HepG2 (cell line): ENCODE results near the gene PTMA. TPM values are rescaled to one million over a fixed set of nuclear protein-coding genes. Genes with fewer than 3 reads are reported as not detected.
A peak's percentile ranks its signal among the peaks of the same experiment; 100 is the strongest.

Experiments used
- ELF4 ChIP-seq: sonication (generic); formaldehyde crosslinking; IDR thresholded peaks from 2 replicates; pipeline ENCODE4 v1.5.0; 2020; ENCODE audit warnings: missing genetic modification reagents, mild to moderate bottlenecking, moderate library complexity, borderline replicate concordance
- GTF3A ChIP-seq: sonication (generic); formaldehyde crosslinking; conservative IDR thresholded peaks from 2 replicates; pipeline ENCODE4 v1.4.0; 2020; ENCODE audit warnings: mild to moderate bottlenecking, missing genetic modification reagents
- HHEX ChIP-seq: IDR thresholded peaks from 2 replicates; pipeline ENCODE4 v1.6.1; 2016; ENCODE audit warnings: control low read depth
- RBFOX2 ChIP-seq: fragments of 200-400 bp; formaldehyde crosslinking; IDR thresholded peaks from 2 replicates; pipeline ENCODE4 v1.6.1; 2017; ENCODE audit warnings: low read depth, mild to moderate bottlenecking, low read length
- RBM22 ChIP-seq: fragments of 200-400 bp; formaldehyde crosslinking; optimal IDR thresholded peaks from 2 replicates; pipeline ENCODE3; 2017; ENCODE audit warnings: mild to moderate bottlenecking, low read length, moderate library complexity
- ZFP1 ChIP-seq: IDR thresholded peaks from 2 replicates; pipeline ENCODE4 v1.6.1; 2016
- ZNF557 ChIP-seq: sonication (generic); formaldehyde crosslinking; IDR thresholded peaks from 2 replicates; pipeline ENCODE4 v1.4.0; 2020; ENCODE audit warnings: missing genetic modification reagents
- polyA plus RNA-seq, 8 experiments: library from polyadenylated mRNA; depleted of rRNA in 3 of 8; stranded (reverse) in 7 of 8; unstranded in 1 of 8; fragments of >200 nt; fragmentation: Illumina TruSeq in 4 of 8; extraction: Trizol in 4 of 8; gene quantifications; 2 replicates each; pipeline versions ENCODE4 v1.2.1 to v1.2.3, GENCODE V29; 2011 to 2016; ENCODE audit warnings: low read depth in 4 of 8, missing spikeins in 1 of 8, mixed read lengths in 1 of 8; ENCODE audit not compliant: insufficient read depth in 1 of 8
- total RNA-seq, 5 experiments: library from RNA; depleted of rRNA; stranded (reverse); fragments of >200 nt; fragmentation: Illumina TruSeq; extraction: Trizol; gene quantifications; 2 replicates each; pipeline ENCODE4 v1.2.3, GENCODE V29; 2016; ENCODE audit warnings: low read depth in 1 of 5
- TF ChIP-seq, protein P1 (sequence below): sonication (generic); formaldehyde crosslinking; IDR thresholded peaks from 2 replicates; pipeline ENCODE4 v1.4.0; 2020; ENCODE audit warnings: missing genetic modification reagents
- TF ChIP-seq, protein P2 (sequence below): sonication (generic); formaldehyde crosslinking; IDR thresholded peaks from 2 replicates; pipeline ENCODE4 v1.8.1; 2022; ENCODE audit warnings: low read depth, mild to moderate bottlenecking, missing genetic modification reagents
- TF ChIP-seq, protein P3 (sequence below): sonication (generic); formaldehyde crosslinking; conservative IDR thresholded peaks from 2 replicates; pipeline ENCODE4 v1.8.0; 2022; ENCODE audit warnings: low read depth, missing genetic modification reagents
- TF ChIP-seq, protein P4 (sequence below): sonication (generic); formaldehyde crosslinking; IDR thresholded peaks from 2 replicates; pipeline ENCODE4 v1.4.0; 2020; ENCODE audit warnings: missing genetic modification reagents, low read depth, mild to moderate bottlenecking, borderline replicate concordance
- TF ChIP-seq, protein P5 (sequence below): sonication (generic); formaldehyde crosslinking; IDR thresholded peaks from 2 replicates; pipeline ENCODE4 v1.8.0; 2023; ENCODE audit warnings: mild to moderate bottlenecking, missing genetic modification reagents
- TF ChIP-seq, protein P6 (sequence below): sonication (generic); formaldehyde crosslinking; IDR thresholded peaks from 2 replicates; pipeline ENCODE4 v1.4.0; 2020; ENCODE audit warnings: mild to moderate bottlenecking, low read depth, missing genetic modification reagents

The PTMA gene
- total and polyA plus RNA-seq, 2 of the 13 experiments (the other 11 are each of a cell fraction or from before 2014, with no cell fraction given), result 190 to 1,086 TPM

DNA sequence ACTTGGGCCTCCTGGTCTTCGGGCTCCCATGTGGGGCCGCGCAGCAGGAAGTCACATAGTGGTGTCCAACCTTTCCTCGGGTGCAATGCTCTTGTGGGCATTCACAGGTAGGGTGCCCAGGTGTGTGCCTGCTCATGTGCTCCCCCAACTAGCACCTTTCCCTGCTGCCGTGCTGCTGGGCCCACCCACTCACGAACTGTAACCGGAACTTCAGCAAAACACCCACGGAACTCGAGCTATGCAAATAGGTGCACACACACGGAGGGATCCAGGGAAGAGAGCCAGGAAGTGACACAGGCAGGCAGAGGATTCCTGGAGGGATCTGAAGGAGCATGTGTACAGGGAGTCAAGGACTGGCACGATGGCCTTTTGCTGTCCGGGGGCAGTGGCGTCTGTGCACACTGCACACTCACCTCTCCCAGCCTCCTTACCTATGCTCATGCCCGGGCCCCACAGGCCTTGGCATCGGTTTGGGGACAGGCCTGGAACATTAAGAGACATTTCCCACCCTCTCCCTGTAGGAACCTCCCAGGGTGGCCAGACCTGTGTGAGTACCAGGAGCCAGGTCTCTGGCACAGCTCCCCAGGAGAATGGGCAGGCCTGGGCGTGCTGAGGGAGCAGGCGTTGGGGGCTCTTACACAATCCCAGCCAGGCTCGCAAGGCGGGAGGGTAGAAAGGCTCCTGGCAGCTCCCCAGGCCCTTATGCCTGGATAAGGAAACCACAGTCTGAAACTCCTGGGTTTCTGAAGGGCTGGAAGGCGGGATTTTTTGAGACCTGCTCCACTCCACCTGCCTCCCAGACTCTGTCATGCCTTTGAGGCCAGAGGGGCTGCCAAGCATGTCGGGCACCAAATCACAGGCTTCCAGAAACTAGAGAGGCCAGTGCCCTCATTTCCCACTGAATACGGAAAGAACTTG is 6.6 kb upstream of the PTMA start (continued):
- TF ChIP-seq, protein P1, sequence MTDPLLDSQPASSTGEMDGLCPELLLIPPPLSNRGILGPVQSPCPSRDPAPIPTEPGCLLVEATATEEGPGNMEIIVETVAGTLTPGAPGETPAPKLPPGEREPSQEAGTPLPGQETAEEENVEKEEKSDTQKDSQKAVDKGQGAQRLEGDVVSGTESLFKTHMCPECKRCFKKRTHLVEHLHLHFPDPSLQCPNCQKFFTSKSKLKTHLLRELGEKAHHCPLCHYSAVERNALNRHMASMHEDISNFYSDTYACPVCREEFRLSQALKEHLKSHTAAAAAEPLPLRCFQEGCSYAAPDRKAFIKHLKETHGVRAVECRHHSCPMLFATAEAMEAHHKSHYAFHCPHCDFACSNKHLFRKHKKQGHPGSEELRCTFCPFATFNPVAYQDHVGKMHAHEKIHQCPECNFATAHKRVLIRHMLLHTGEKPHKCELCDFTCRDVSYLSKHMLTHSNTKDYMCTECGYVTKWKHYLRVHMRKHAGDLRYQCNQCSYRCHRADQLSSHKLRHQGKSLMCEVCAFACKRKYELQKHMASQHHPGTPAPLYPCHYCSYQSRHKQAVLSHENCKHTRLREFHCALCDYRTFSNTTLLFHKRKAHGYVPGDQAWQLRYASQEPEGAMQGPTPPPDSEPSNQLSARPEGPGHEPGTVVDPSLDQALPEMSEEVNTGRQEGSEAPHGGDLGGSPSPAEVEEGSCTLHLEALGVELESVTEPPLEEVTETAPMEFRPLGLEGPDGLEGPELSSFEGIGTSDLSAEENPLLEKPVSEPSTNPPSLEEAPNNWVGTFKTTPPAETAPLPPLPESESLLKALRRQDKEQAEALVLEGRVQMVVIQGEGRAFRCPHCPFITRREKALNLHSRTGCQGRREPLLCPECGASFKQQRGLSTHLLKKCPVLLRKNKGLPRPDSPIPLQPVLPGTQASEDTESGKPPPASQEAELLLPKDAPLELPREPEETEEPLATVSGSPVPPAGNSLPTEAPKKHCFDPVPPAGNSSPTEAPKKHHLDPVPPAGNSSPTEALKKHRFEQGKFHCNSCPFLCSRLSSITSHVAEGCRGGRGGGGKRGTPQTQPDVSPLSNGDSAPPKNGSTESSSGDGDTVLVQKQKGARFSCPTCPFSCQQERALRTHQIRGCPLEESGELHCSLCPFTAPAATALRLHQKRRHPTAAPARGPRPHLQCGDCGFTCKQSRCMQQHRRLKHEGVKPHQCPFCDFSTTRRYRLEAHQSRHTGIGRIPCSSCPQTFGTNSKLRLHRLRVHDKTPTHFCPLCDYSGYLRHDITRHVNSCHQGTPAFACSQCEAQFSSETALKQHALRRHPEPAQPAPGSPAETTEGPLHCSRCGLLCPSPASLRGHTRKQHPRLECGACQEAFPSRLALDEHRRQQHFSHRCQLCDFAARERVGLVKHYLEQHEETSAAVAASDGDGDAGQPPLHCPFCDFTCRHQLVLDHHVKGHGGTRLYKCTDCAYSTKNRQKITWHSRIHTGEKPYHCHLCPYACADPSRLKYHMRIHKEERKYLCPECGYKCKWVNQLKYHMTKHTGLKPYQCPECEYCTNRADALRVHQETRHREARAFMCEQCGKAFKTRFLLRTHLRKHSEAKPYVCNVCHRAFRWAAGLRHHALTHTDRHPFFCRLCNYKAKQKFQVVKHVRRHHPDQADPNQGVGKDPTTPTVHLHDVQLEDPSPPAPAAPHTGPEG, result peak; percentile 63; the same call in 1 of the 2 replicates
- TF ChIP-seq, protein P2, sequence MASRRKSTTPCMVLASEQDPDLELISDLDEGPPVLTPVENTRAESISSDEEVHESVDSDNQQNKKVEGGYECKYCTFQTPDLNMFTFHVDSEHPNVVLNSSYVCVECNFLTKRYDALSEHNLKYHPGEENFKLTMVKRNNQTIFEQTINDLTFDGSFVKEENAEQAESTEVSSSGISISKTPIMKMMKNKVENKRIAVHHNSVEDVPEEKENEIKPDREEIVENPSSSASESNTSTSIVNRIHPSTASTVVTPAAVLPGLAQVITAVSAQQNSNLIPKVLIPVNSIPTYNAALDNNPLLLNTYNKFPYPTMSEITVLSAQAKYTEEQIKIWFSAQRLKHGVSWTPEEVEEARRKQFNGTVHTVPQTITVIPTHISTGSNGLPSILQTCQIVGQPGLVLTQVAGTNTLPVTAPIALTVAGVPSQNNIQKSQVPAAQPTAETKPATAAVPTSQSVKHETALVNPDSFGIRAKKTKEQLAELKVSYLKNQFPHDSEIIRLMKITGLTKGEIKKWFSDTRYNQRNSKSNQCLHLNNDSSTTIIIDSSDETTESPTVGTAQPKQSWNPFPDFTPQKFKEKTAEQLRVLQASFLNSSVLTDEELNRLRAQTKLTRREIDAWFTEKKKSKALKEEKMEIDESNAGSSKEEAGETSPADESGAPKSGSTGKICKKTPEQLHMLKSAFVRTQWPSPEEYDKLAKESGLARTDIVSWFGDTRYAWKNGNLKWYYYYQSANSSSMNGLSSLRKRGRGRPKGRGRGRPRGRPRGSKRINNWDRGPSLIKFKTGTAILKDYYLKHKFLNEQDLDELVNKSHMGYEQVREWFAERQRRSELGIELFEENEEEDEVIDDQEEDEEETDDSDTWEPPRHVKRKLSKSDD (CRISPR knock-in tag), result 0 out of 2 replicates have a peak, but pooled peaks have one; percentile 44
- TF ChIP-seq, protein P3, sequence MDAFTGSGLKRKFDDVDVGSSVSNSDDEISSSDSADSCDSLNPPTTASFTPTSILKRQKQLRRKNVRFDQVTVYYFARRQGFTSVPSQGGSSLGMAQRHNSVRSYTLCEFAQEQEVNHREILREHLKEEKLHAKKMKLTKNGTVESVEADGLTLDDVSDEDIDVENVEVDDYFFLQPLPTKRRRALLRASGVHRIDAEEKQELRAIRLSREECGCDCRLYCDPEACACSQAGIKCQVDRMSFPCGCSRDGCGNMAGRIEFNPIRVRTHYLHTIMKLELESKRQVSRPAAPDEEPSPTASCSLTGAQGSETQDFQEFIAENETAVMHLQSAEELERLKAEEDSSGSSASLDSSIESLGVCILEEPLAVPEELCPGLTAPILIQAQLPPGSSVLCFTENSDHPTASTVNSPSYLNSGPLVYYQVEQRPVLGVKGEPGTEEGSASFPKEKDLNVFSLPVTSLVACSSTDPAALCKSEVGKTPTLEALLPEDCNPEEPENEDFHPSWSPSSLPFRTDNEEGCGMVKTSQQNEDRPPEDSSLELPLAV, result no peak
- TF ChIP-seq, protein P4, sequence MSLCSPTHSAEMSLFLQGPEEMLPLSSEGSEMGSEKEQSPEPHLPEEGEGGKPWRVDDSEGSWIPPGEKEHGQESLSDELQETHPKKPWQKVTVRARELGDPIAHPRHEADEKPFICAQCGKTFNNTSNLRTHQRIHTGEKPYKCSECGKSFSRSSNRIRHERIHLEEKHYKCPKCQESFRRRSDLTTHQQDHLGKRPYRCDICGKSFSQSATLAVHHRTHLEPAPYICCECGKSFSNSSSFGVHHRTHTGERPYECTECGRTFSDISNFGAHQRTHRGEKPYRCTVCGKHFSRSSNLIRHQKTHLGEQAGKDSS, result no peak; the same call in 1 of the 2 replicates
- TF ChIP-seq RBFOX2 (peak; percentile 29; the same call in 1 of the 2 replicates), GTF3A (CRISPR knock-in tag) (no peak), HHEX (CRISPR knock-in tag) (no peak), ZNF557 (CRISPR knock-in tag) (no peak), RBM22 (no peak), ELF4 (CRISPR knock-in tag) (no peak), ZFP1 (no peak)
- TF ChIP-seq, protein P5, sequence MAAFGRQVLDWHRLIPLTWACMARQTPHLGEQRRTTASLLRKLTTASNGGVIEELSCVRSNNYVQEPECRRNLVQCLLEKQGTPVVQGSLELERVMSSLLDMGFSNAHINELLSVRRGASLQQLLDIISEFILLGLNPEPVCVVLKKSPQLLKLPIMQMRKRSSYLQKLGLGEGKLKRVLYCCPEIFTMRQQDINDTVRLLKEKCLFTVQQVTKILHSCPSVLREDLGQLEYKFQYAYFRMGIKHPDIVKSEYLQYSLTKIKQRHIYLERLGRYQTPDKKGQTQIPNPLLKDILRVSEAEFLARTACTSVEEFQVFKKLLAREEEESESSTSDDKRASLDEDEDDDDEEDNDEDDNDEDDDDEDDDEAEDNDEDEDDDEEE, result peak; percentile 87; the same call in 1 of the 2 replicates
- TF ChIP-seq, protein P6, sequence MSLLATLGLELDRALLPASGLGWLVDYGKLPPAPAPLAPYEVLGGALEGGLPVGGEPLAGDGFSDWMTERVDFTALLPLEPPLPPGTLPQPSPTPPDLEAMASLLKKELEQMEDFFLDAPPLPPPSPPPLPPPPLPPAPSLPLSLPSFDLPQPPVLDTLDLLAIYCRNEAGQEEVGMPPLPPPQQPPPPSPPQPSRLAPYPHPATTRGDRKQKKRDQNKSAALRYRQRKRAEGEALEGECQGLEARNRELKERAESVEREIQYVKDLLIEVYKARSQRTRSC (CRISPR knock-in tag), result no peak
